ENCODE measurements around the gene SHANK2. TPM values are rescaled to one million over a fixed set of nuclear protein-coding genes. Genes with fewer than 3 reads are reported as not detected.

Gene SHANK2
- total RNA-seq, result 0.11 TPM
- long read RNA-seq, result 0 reads

DNA sequence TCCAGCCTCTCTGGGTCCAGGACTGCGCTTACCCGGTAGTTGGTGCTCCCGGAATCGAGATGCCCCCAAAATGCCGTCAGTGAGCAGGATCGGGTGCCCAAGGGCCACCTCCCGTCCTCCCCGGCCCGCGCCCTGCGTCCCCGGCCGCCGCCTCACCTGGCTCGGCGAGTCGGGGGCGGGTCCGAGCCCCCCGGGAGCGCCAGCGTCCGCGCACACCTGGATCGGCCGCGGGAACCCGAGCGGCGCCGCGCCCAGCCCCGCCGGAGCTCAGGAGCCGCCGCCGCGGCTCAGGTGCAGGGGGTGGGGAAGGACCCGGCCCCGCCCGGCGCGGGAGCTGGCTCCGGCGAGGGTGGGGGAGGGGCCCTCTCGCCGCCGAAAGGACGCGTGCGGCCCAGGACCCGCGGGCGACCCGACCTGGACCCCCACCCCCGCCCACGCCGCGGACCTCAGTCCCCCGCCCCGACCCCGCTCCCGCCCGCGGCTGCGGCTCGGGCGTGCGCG lies at the start of gene SHANK2:
Gene SHANK2, minus strand, starts transcription at position 309 of the 501 bp plus-strand sequence. CDS start 105,251 bp downstream, outside the sequence.
- no peak for DNase-seq (ENCODE audit: low spot score)
- intact Hi-C loops (cut with DNase I), result no loop called here

DNA sequence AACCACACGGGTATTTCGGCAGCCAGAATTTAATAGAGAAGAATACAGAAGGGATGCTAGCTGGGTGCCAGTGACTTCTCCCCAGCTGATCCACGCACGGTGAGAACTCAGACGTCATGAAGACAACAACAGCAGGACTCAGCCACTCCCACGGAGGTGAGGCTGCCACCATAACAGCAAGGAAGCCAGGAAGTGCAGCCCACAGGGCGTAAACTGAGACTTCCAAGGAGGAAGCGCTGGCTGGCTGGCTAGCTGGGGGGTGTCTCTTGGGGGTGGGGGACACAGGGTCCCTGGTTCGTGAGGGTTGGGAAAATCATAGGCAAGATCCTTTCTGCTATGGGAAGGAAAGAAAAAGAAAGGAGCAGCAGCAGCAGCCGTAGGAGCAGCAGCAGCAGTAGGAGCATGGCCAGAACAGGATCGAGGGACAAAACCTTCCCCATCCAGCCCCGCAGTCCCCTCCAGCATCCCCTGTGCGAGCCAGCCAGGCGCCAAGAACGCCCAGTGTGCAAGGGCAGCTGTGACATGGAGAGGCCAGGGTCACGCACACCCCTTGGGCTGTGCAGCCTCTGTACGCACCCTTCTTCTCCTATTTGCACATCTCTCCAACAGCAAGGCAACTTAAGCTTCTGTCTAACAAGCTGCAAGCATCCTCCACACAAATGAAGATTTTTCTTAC lies 49.6 kb upstream of the SHANK2 start:
- DNase-seq (ENCODE audit: low spot score), result no peak
- intact Hi-C loops (cut with DNase I), result no loop called here

DNA sequence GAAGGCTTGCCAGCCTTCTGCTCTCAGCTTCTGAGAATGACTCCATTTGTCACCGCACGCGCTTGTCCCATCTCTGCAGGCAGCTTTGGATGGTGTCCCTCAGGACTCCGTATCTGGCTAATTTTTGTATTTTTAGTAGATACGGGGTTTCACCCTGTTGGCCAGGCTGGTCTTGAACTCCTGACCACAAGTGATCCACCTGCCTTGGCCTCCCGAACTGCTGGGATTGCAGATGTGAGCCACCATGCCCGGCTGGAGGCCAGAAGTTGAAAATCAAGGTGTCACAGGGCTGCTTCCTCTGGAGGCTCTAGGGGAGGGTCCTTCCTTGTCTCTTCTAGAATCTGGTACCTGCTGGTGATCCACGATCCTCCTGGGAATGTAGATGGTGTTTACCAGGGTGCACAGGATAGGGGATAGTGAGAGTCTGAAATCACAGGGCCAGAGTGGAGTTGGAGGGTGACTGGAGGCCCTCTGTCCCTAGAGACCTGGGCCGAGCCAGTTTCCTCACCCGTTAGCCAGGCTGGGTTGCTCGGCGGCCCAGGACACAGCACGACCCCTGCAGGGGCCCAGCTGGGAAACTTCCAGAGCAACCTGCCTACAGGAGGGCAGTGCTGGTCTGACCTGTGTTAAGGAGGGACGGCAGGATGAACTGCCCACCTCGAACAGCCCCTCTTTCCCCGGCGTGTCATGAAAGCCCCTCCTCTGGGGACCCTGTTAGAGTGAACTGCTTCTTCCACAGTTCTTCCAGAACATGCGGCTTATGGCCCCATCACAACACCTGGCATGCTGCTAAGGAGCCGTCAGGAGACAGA lies 48.9 kb upstream of the SHANK2 start:
- intact Hi-C loops (cut with DNase I), result no loop called here
- peak; percentile 43 for DNase-seq (ENCODE audit: low spot score)

- DNase-seq (ENCODE audit: low spot score), result no peak
- intact Hi-C loops (cut with DNase I), result no loop called here
These were observed 47.8 kb upstream of the SHANK2 start for GRCh38 chr11:71300187-71300586.

DNA sequence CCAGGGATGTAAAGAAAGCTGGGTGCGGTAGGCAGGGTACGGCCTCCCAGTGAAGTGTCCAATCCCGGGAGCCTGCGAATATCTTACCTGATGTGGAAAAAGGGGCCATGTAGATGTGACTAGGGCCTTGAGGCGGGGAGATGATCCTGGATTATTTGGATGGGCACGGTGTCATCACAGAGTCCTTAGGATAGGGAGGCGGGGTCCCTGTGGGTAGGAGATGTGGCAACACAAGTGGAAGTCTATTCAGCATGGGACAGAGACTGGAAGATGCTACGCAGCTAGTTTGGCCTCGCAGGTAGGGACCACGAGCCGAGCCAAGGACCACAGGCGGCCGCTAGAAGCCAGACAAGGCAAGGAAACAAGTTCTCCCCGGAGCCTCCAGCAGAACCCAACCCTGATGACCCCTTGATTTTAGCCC lies 46.4 kb upstream of the SHANK2 start:
- no peak for DNase-seq (ENCODE audit: low spot score)
- intact Hi-C loops (cut with DNase I), result no loop called here

DNA sequence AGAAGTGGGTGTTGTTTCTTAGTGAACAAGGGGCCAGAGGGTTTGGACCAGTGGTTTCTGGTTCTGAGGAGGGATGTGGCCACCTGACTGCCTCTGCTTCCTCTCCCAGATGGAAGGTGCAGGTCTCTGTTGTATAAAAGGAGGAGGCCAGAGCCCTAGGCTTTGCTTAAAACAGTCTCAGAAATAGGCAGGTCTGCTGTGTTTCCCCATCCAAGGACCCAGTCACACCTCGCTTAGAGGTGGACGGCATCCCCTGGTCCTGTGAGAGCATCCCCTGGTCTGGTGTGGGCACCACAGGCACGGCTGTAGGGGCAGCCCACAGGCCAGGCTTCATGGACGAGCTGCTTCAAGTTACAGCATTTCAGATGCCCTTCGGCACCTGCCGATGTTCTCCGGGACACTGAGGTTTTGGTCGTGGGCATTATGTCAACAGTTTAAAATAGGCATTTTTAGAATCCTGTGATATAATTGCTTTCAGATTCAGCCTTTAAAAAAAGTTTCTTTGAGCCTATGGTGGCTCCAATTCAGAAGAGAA lies 45.7 kb upstream of the SHANK2 start:
- no peak for DNase-seq (ENCODE audit: low spot score)

DNA sequence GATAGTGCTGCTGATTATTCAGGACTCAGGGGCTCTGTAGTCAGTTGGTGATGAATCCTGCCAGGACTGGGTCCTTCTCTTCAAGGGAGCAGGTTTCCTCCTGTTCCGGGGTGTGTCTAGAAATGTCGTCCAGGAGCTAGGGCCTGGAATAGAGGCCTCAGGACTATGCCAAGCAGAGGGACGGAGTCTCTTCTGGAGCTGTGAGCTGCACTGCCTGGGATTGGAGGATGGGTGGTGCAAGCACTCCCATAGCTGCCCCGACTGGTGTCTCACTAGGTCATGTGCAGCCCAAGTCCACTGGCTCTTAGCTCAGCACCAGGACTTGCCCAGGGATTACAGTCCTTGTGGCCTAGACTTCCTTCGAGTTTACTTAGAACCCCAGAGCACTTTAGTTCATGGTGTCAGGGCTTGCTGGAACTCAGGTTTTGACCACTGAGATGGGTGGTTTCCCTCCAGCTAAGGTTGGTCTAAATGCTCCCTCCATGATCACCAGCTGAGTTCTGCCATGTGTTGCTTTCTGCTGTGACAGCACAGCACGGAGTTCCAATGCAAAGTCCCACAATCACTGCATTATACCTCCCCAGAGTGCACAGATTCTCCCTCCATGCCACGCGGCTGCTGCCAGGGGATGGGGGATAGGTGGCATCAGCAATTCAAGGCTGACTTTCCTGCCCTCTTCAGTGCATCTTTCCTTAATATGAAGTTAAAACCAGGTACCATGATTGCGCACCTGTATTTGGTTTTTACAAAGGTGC lies 42.6 kb upstream of the SHANK2 start:
- intact Hi-C loops (cut with DNase I), result no loop called here
- DNase-seq (ENCODE audit: low spot score), result peak; percentile 39

More for the DNA sequence above, 45.7 kb upstream of the SHANK2 start:
- intact Hi-C loops (cut with DNase I), result no loop called here

- DNase-seq (ENCODE audit: low spot score), result peak; percentile 41
- intact Hi-C loops (cut with DNase I), result no loop called here
These were observed 41.8 kb upstream of the SHANK2 start for GRCh38 chr11:71293961-71294782.

DNA sequence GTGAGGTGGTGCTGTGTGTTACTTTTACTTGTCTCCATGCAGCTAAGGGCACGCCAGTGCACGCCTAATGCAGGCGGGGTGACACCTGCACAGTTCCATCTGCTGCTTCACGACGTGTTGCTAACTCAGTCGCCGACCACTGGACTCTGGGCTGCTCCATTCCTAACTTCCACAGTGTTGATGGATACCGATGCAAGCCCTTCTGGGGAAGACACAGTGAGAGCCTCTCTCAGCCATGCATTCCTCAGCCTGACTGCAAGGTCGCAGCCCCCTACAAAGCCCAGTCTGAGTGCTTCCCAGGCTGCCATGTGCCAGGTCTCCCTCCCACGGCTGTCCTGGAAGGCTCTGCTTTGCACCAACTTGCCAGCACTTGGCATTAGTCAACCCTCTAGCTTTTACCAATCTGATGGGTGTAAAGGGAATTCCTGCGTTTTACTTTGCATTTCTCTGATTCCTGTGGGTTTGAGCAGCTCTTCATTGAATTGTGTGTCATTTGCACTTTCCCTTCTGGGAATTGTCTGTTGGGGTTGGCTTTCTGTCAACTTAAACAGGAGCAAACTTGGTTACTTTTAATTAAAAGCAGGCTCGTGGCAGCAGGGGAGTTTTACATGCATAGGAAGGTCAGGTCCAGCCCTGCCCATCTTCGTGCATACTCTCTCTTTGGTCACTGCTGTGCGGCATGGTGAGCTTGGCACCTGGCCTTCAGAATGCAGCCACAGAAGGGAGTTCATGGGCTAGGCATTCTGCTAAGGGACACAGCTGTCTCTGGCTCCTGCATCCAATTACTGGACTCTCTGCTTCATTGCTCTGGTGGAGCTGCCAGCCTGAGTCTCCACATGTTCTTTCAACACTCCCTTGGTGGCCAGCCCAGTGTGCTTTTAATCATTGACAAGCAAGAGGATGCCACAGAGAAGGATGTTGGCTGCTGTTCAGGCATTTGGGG lies 34.6 kb upstream of the SHANK2 start:
- DNase-seq (ENCODE audit: low spot score), result peak; percentile 43
- intact Hi-C loops (cut with DNase I), result no loop called here

DNA sequence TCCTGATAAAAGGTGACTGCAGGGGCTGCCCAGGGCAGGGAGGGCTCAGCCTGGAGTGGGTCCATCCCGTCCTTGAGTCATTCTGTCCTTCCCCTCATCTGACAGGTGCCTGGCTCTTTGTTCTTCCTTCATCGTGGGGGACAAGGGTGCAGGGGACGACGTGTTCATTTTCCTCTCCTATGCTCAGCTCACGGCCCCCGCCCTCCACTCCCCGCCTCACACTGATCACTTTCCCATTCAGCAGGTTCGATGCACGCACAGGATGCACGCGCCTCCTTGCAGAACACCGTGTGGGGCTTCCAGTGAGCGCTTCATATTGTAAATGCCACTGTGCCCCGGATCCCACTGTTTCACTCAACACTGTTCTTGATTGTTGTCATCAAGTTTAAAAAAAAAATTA lies 32.7 kb upstream of the SHANK2 start:
- no peak for DNase-seq (ENCODE audit: low spot score)
- intact Hi-C loops (cut with DNase I), result no loop called here

- DNase-seq (ENCODE audit: low spot score), result no peak
- intact Hi-C loops (cut with DNase I), result no loop called here
These were observed 32.2 kb upstream of the SHANK2 start for GRCh38 chr11:71284525-71285092.

- intact Hi-C loops (cut with DNase I), result no loop called here
- DNase-seq (ENCODE audit: low spot score), result no peak
These were observed 31.6 kb upstream of the SHANK2 start for GRCh38 chr11:71283971-71284441.

DNA sequence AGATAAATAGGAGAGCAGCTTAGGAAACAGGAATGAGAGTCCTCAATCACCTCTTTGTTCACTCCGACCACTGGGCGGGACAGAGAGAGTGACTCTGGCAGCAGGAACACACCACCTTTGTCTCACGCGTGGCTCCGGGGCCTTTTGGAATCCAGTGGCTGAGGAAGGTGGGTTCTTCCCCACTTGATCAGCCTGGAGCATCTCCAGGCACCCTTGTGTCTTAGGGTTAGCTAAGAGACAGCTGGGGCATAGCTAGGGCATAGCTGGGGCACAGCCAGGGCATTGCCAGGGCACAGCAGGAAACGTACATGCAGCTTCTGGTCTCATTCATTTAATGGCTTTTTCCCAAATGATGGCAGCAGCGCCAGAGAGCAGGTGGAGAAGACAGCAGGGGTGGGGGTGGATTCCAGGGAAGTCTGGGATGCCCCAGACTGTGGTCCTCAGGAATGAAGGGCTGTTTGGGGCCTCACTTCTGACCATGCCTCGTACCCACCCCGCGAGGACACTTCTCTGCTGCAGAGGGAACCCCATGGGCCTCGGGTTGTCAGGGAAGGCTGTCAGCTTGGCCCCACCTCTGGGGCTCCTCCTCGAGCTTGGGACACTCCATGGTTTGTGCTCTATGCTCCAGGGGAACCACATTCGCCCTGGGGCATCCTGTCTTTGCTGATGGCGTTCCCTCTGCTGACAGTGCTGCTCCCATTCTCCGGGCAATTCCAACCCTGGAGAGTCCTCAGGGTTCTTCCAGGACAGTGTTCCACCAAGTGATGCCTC lies 30.4 kb upstream of the SHANK2 start:
- DNase-seq (ENCODE audit: low spot score), result no peak
- intact Hi-C loops (cut with DNase I), result no loop called here

GRCh38 chr11:71281831-71282230 lies 29.5 kb upstream of the SHANK2 start:
- intact Hi-C loops (cut with DNase I), result no loop called here
- DNase-seq (ENCODE audit: low spot score), result no peak

DNA sequence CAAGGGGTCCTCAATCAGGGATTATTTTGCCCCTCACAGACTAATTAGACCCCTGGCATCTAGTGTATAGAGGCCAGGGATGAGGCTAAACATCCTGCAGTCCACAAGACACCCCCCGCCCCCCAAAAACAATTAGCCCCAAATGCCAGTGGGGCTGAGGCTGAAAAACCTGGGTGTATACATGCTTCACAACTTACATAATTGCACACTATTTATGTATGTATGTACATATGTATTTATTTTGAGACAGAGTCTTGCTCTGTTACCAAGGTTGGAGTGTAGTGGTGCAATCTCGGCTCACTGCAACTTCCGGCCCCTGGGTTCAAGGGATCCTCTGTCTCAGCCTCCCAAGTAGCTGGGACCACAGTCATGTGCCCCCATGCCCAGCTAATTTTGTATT lies 28.8 kb upstream of the SHANK2 start:
- intact Hi-C loops (cut with DNase I), result no loop called here
- DNase-seq (ENCODE audit: low spot score), result no peak

GRCh38 chr11:71279916-71280645 lies 27.7 kb upstream of the SHANK2 start:
- no peak for DNase-seq (ENCODE audit: low spot score)
- intact Hi-C loops (cut with DNase I), result no loop called here

Data from cardiac septum (tissue), 1 donor.